H9 (cell line): ENCODE data around the gene ACR. TPM values are rescaled to one million over a fixed set of nuclear protein-coding genes. Genes with fewer than 3 reads are reported as not detected.

Experiments
- DNase-seq: peaks from one replicate; pipeline ENCODE4 v3.0.0-alpha.2; 2017
- H2AFZ ChIP-seq: one replicate; pipeline ENCODE4 v1.6.1; 2013; ENCODE audit warnings: mild to moderate bottlenecking, low read length, control low read depth, moderate library complexity
- H2AK5ac ChIP-seq: 2 replicates; pipeline ENCODE4 v1.6.1; 2013; ENCODE audit warnings: low read length, control low read depth, mixed read lengths; ENCODE audit not compliant: insufficient read length
- H2BK120ac ChIP-seq: one replicate; pipeline ENCODE4 v1.6.1; 2013; ENCODE audit warnings: low read depth, mild to moderate bottlenecking, low read length, control low read depth, inconsistent platforms; ENCODE audit not compliant: poor library complexity, severe bottlenecking
- H2BK12ac ChIP-seq: 2 replicates; pipeline ENCODE4 v1.6.1; 2013; ENCODE audit warnings: low read length, control low read depth, mixed read lengths, low read depth; ENCODE audit not compliant: insufficient read length
- H2BK15ac ChIP-seq: 2 replicates; pipeline ENCODE4 v1.6.1; 2013; ENCODE audit warnings: low read depth, low read length, control low read depth
- H2BK20ac ChIP-seq: one replicate; pipeline ENCODE4 v1.6.1; 2013; ENCODE audit warnings: low read depth, mild to moderate bottlenecking, low read length, control low read depth, inconsistent platforms; ENCODE audit not compliant: poor library complexity, severe bottlenecking
- H2BK5ac ChIP-seq: 2 replicates; pipeline ENCODE4 v1.6.1; 2013; ENCODE audit warnings: low read length, control low read depth, mixed read lengths; ENCODE audit not compliant: insufficient read length
- H3K14ac ChIP-seq: 2 replicates; pipeline ENCODE4 v1.6.1; 2013; ENCODE audit warnings: low read length, control low read depth; ENCODE audit not compliant: insufficient read depth
- H3K18ac ChIP-seq: 2 replicates; pipeline ENCODE4 v1.6.1; 2013; ENCODE audit warnings: low read depth, mild to moderate bottlenecking, mixed read lengths, low read length, control low read depth; ENCODE audit not compliant: insufficient read length
- H3K23ac ChIP-seq: 2 replicates; pipeline ENCODE4 v1.6.1; 2013; ENCODE audit warnings: low read length, control low read depth, mixed read lengths, low read depth; ENCODE audit not compliant: insufficient read length
- H3K23me2 ChIP-seq: 2 replicates; pipeline ENCODE4 v1.6.1; 2013; ENCODE audit warnings: low read depth, mild to moderate bottlenecking, mixed read lengths, low read length, control low read depth; ENCODE audit not compliant: insufficient read length, poor library complexity, severe bottlenecking
- H3K27ac ChIP-seq: 2 replicates; pipeline ENCODE4 v1.5.1; 2013; ENCODE audit warnings: low read length, control low read depth, mixed read lengths, low read depth; ENCODE audit not compliant: insufficient read length
- H3K27me3 ChIP-seq: 2 replicates; pipeline ENCODE4 v1.6.1; 2013; ENCODE audit warnings: low read length, control low read depth, inconsistent platforms; ENCODE audit not compliant: insufficient read depth
- H3K4ac ChIP-seq: 2 replicates; pipeline ENCODE4 v1.6.1; 2013; ENCODE audit warnings: low read depth, mild to moderate bottlenecking, control low read depth, inconsistent platforms, low read length, moderate library complexity
- H3K4me1 ChIP-seq: 2 replicates; pipeline ENCODE4 v1.6.1; 2013; ENCODE audit warnings: low read length, control low read depth, inconsistent platforms; ENCODE audit not compliant: insufficient read depth
- H3K4me2 ChIP-seq: 2 replicates; pipeline ENCODE4 v1.6.1; 2013; ENCODE audit warnings: low read length, control low read depth, mixed read lengths; ENCODE audit not compliant: insufficient read length, insufficient read depth
- H3K56ac ChIP-seq: 2 replicates; pipeline ENCODE4 v1.6.1; 2013; ENCODE audit warnings: low read depth, mild to moderate bottlenecking, mixed read lengths, low read length, control low read depth; ENCODE audit not compliant: insufficient read length
- H3K79me1 ChIP-seq: 2 replicates; pipeline ENCODE4 v1.6.1; 2013; ENCODE audit warnings: low read depth, mild to moderate bottlenecking, moderate library complexity, low read length, control low read depth, inconsistent platforms; ENCODE audit not compliant: insufficient read depth, poor library complexity, severe bottlenecking
- H3K79me2 ChIP-seq: 2 replicates; pipeline ENCODE4 v1.6.1; 2013; ENCODE audit warnings: low read length, control low read depth, inconsistent platforms; ENCODE audit not compliant: insufficient read depth
- H3K9ac ChIP-seq: 2 replicates; pipeline ENCODE4 v1.6.1; 2013; ENCODE audit warnings: low read length, control low read depth, mixed read lengths; ENCODE audit not compliant: insufficient read length; ENCODE audit errors: extremely low read depth
- H3K9me3 ChIP-seq: one replicate; pipeline ENCODE4 v1.6.1; 2013; ENCODE audit warnings: low read depth, low read length, inconsistent platforms; ENCODE audit not compliant: control insufficient read depth
- H3T11ph ChIP-seq: one replicate; pipeline ENCODE4 v1.6.1; 2013; ENCODE audit warnings: mild to moderate bottlenecking, low read length, control low read depth, inconsistent platforms
- H4K20me1 ChIP-seq: one replicate; pipeline ENCODE4 v1.6.1; 2013; ENCODE audit not compliant: control insufficient read depth, insufficient read length, insufficient read depth
- H4K5ac ChIP-seq: 2 replicates; pipeline ENCODE4 v1.6.1; 2013; ENCODE audit warnings: low read depth, mild to moderate bottlenecking, mixed read lengths, low read length, control low read depth; ENCODE audit not compliant: insufficient read length
- H4K8ac ChIP-seq: replicated peaks from 2 replicates; pipeline ENCODE4 v1.6.1; 2013; ENCODE audit warnings: low read length, control low read depth, mixed read lengths, low read depth; ENCODE audit not compliant: insufficient read length
- H4K91ac ChIP-seq: 2 replicates; pipeline ENCODE4 v1.6.1; 2013; ENCODE audit warnings: low read depth, mild to moderate bottlenecking, moderate library complexity, mixed read lengths, low read length, control low read depth; ENCODE audit not compliant: insufficient read length
- H3K27ac Mint-ChIP-seq, 3 experiments: 2 replicates in 2 of 3; 3 replicates in 1 of 3; pipeline ENCODE4 v1.8.0; 2020 to 2021; ENCODE audit warnings: mixed read lengths in 3 of 3, mild to moderate bottlenecking in 1 of 3, moderate library complexity in 1 of 3
- H3K27me3 Mint-ChIP-seq: 2 replicates; pipeline ENCODE4 v1.8.0; 2021; ENCODE audit warnings: low read depth, mild to moderate bottlenecking, moderate library complexity, mixed read lengths
- H3K36me3 Mint-ChIP-seq, 3 experiments: 2 replicates in 2 of 3; 3 replicates in 1 of 3; pipeline ENCODE4 v1.8.0; 2020 to 2021; ENCODE audit warnings: low read depth in 3 of 3, mixed read lengths in 3 of 3; ENCODE audit not compliant: insufficient read depth in 1 of 3
- H3K4me1 Mint-ChIP-seq, 2 experiments: 2 replicates each; pipeline ENCODE4 v1.8.0; 2020; ENCODE audit warnings: mixed read lengths in 2 of 2
- H3K4me3 Mint-ChIP-seq, 2 experiments: 2 replicates in 1 of 2; 3 replicates in 1 of 2; pipeline ENCODE4 v1.8.0; 2020 to 2021; ENCODE audit warnings: mild to moderate bottlenecking in 2 of 2, mixed read lengths in 2 of 2, moderate library complexity in 1 of 2
- H3K9me3 Mint-ChIP-seq, 2 experiments: 2 replicates in 1 of 2; 3 replicates in 1 of 2; pipeline ENCODE4 v1.8.0; 2020; ENCODE audit warnings: mild to moderate bottlenecking in 2 of 2, mixed read lengths in 2 of 2, moderate library complexity in 1 of 2
- WGBS: extraction: QIAGEN DNeasy Blood & Tissue Kit; methylation state at CpG from one replicate; pipeline ENCODE4 v1.1.7; 2013; ENCODE audit warnings: missing lambda C conversion rate, low lambda C conversion rate, mixed read lengths; ENCODE audit not compliant: insufficient read length; ENCODE audit errors: extremely low coverage; 5-methylcytosine and 5-hydroxymethylcytosine counted together
- total RNA-seq: library from RNA; stranded (reverse); gene quantifications from 2 replicates; pipeline ENCODE4 v1.2.1, GENCODE V29; 2021
- TF ChIP-seq, protein P1 (sequence below): fragments of 200-600 bp; sonication (generic); conservative IDR thresholded peaks from 3 replicates; pipeline ENCODE4 v1.8.0; 2021; ENCODE audit warnings: antibody characterized with exemption, mild to moderate bottlenecking

The ACR gene
- total RNA-seq, 1 experiment from 2014 or later, result 0.35 TPM

DNA sequence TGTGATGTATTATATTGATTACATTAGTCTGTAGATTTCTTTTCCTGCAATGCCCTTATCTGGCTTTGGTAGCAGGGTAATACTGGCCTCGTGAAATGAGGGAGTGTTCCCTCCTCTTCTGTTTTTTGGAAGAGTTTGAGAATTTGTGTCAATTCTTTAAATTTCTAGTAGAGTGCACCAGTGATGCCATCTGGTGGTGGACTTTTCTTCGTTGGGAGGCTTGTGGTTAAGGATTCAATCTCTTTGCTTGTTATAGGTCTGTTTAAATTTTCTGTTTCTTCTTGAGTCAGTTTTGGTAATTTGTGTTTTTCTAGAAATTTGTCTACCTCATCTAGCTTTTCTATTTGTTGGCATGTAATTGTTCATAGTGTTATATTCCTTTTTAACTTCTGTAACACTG lies 46.5 kb upstream of the ACR start:
- Histone ChIP-seq H3K9ac (no peak overlapping the region), H3K56ac (no peak overlapping the region), H4K8ac (no peak overlapping the region), H3K4me2 (no peak overlapping the region), H3K79me2 (no peaks in the 10 kb centered on the region), H4K91ac (no peak overlapping the region), H2AK5ac (no peak overlapping the region), H2AFZ (no peak overlapping the region), H3K27ac (no peak overlapping the region), H3T11ph (no peak overlapping the region), H3K9me3 (no peaks in the 10 kb centered on the region), H2BK15ac (no peak overlapping the region), H2BK12ac (no peak overlapping the region), H3K79me1 (no peaks in the 10 kb centered on the region), H2BK120ac (no peak overlapping the region), H3K23me2 (peaks cover 2% of the 10 kb centered on the region), H3K4me1 (no peaks in the 10 kb centered on the region), H3K18ac (no peak overlapping the region), H4K20me1 (no peaks in the 10 kb centered on the region), H3K4ac (no peak overlapping the region), H3K14ac (no peak overlapping the region), H2BK20ac (no peak overlapping the region), H3K23ac (no peak overlapping the region), H4K5ac (no peak overlapping the region), H2BK5ac (no peak overlapping the region), H3K27me3 (no peaks in the 10 kb centered on the region)
- Mint-ChIP-seq H3K4me3 (no peak overlapping the region), H3K36me3 (peaks cover 2 to 13% (median 8%) of the 10 kb centered on the region in 3 experiments; a peak in 6 of 7 replicates), H3K4me1 (peaks cover 2 to 6% of the 10 kb centered on the region in 2 experiments; a peak in 3 of 4 replicates), H3K27ac (no peak overlapping the region), H3K9me3 (peaks cover 0 to 5% of the 10 kb centered on the region in 2 experiments; a peak in 1 of 5 replicates), H3K27me3 (peaks cover 33% of the 10 kb centered on the region)
- WGBS, result no CpG with 5 or more reads among the region's 2 CpGs
- peak; percentile 9 for DNase-seq
- TF ChIP-seq, protein P1, sequence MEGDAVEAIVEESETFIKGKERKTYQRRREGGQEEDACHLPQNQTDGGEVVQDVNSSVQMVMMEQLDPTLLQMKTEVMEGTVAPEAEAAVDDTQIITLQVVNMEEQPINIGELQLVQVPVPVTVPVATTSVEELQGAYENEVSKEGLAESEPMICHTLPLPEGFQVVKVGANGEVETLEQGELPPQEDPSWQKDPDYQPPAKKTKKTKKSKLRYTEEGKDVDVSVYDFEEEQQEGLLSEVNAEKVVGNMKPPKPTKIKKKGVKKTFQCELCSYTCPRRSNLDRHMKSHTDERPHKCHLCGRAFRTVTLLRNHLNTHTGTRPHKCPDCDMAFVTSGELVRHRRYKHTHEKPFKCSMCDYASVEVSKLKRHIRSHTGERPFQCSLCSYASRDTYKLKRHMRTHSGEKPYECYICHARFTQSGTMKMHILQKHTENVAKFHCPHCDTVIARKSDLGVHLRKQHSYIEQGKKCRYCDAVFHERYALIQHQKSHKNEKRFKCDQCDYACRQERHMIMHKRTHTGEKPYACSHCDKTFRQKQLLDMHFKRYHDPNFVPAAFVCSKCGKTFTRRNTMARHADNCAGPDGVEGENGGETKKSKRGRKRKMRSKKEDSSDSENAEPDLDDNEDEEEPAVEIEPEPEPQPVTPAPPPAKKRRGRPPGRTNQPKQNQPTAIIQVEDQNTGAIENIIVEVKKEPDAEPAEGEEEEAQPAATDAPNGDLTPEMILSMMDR, result peak; percentile 79
